Measurements from ENCODE around the gene LRRC28.

The LRRC28 gene

GRCh38 chr15:99435113-99435695 is 183.9 kb downstream of the LRRC28 start:
- no peak for DNase-seq (ENCODE audit: low read depth, low spot score)

DNA sequence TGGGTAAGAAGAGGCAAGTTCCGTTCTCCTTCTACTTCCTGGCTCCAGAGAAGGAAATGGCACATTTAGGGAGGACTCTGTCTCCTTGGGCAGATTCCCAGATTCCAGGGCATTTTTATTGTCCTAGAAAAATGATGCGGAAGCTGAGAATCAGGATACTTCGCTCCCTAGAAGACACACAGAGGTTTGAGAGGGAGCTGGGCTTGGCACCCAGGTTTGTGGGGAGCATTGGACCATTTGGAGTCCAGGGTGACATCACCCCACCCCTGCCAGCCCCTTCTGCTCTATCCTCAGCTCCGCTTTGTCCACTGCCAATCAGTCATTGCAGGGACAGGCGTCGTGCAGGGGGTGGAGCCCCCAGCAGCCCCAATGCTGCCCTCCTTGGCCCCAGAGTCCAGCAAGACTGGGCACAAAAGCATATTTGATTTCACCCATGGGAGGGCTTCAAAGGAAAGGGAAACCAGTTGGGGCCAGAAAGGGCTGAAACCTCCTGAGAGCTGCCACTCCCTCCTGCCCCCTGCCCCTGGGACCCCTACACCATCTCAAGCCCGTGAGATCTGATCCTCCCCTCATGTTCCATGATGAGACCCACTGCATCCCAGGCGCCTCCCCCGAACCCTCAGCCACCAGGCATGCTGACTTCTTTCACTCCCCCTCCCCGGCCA is 184.7 kb downstream of the LRRC28 start:
- DNase-seq (ENCODE audit: low read depth, low spot score), result no peak

GRCh38 chr15:99436542-99437314 is 185.4 kb downstream of the LRRC28 start:
- DNase-seq (ENCODE audit: low read depth, low spot score), result no peak

- no peak for DNase-seq (ENCODE audit: low read depth, low spot score)
Observed at GRCh38 chr15:99437315-99438223, 186.3 kb downstream of the LRRC28 start.

GRCh38 chr15:99438224-99438585 is 186.9 kb downstream of the LRRC28 start:
- no peak for DNase-seq (ENCODE audit: low read depth, low spot score)

GRCh38 chr15:99438691-99439523 is 187.6 kb downstream of the LRRC28 start:
- peak; percentile 40 for DNase-seq (ENCODE audit: low read depth, low spot score)

- DNase-seq (ENCODE audit: low read depth, low spot score), result no peak
Observed at GRCh38 chr15:99439524-99439835, 188.2 kb downstream of the LRRC28 start.

GRCh38 chr15:99440029-99440428 is 188.7 kb downstream of the LRRC28 start:
- DNase-seq (ENCODE audit: low read depth, low spot score), result no peak

Measured in smooth muscle cell of the brain vasculature (primary cell).